Left lung (tissue), 10 donors: ENCODE measurements around the gene ERFL. TPM values are rescaled to one million over a fixed set of nuclear protein-coding genes. Genes with fewer than 3 reads are reported as not detected.

Source experiments
- ATAC-seq: fragments of 200-7000 bp; cut with Tn5 transposase; one replicate; pipeline ENCODE4 v1.9.1; 2020; ENCODE audit warnings: moderate library complexity
- DNase-seq, 4 donors: peaks; one replicate each; pipeline ENCODE4 v3.0.0-alpha.2; 2013 to 2020
- H3K27ac ChIP-seq, 2 donors: fragments of 200-600 bp; sonication (generic) in 1 of 2; one replicate each; pipeline versions ENCODE4 v1.5.0 to v1.8.0; 2020 to 2021
- H3K27me3 ChIP-seq, 2 donors: fragments of 200-600 bp; sonication (generic) in 1 of 2; one replicate each; pipeline versions ENCODE4 v1.5.0 to v1.8.0; 2020 to 2021
- H3K36me3 ChIP-seq, 2 donors: fragments of 200-600 bp; sonication (generic) in 1 of 2; one replicate each; pipeline versions ENCODE4 v1.5.0 to v1.8.0; 2020 to 2021
- H3K4me1 ChIP-seq, 2 donors: fragments of 200-600 bp; one replicate each; pipeline ENCODE4 v1.8.0; 2021
- H3K4me3 ChIP-seq, 2 donors: fragments of 200-600 bp; sonication (generic) in 1 of 2; one replicate each; pipeline versions ENCODE4 v1.5.0 to v1.8.0; 2020 to 2021; ENCODE audit warnings: mild to moderate bottlenecking in 1 of 2
- H3K9me3 ChIP-seq, 2 donors: fragments of 200-600 bp; sonication (generic) in 1 of 2; one replicate each; pipeline versions ENCODE4 v1.5.0 to v1.8.0; 2020 to 2021
- CTCF ChIP-seq, 2 donors: fragments of 200-600 bp; sonication (generic) in 1 of 2; IDR thresholded peaks; one replicate each; pipeline versions ENCODE4 v1.5.0 to v1.8.0; 2021; ENCODE audit warnings: antibody characterized with exemption in 2 of 2
- intact Hi-C, 2 donors: fragments of 100-400 bp; cut with DNase I; formaldehyde crosslinking; loops; one replicate each; pipeline versions ENCODE4 v1.11.2 to v1.14.2; 2022
- polyA plus RNA-seq, 6 donors: library from polyadenylated mRNA; unstranded; fragments of 120-200 nt; gene quantifications; one replicate each; pipeline ENCODE4 v1.2.1, GENCODE V29; 2013; ENCODE audit not compliant: insufficient read length in 6 of 6
- total RNA-seq, 2 donors: library from RNA; stranded (reverse); fragmentation: NEBNext Ultra II Directional; extraction: Animal tissue kit (Norgen Biotek cat#: 25700); gene quantifications; one replicate each; pipeline ENCODE4 v1.2.1, GENCODE V29; 2021
- donor health status: DM: no; HTN: yes; CAD: no.
- donor health status: DM: no; HTN: no; CAD: no.

The ERFL gene
- total and polyA plus RNA-seq, 8 donors = 0.08 to 0.38 (median 0.26) TPM; not detected in 2

DNA sequence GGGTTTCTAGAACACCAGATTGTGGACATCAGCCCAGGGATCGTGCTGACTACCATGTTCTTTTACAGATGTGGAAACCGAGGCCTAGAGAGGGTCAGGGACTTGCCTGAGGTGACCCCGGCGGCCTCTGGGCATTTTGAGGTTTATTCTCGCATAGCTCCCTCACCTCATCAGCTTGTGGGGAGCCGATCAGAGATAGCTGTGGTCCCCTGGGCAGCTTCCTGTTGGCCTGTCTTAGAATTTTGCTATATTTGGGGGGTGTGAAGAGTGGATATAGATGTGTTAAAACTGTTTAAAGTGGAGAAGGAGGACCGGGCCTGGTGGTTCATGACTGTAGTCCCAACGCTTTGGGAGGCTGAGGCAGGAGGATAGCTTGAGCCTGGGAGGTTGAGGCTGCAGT, 38.4 kb downstream of the ERFL start:
- no peak for TF ChIP-seq CTCF (IDR thresholded peaks at IDR 0.05)
- DNase-seq (no peak), ATAC-seq (no peak)
- Histone ChIP-seq H3K4me1 (peaks cover 17 to 43% of the 10 kb centered on the region in 2 donors), H3K36me3 (peaks cover 0 to 71% of the 10 kb centered on the region in 2 donors), H3K27me3 (no peaks in the 10 kb centered on the region), H3K9me3 (no peaks in the 10 kb centered on the region), H3K27ac (no peak overlapping the region), H3K4me3 (no peak overlapping the region)
- intact Hi-C loops = no loop called here

DNA sequence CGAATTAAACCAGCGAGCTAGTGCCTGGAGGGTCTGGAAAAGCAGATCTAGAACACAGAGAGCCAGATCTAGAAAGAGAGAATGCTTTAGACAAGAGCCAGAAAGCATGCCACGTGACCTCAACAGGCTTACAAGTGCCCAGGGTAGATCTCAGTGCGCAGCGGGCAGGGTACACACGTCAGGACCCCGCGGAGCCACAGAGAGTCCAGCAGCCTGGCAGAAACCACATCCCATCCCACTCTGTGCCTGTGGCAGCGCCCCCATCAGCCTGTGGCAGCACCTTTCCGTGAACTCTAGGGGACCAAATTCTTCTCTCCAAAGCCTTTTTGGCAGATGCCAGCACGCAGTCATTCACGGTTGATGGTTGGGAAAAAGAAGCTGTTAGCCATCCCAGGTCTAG, 39.3 kb downstream of the ERFL start:
- H3K9me3 ChIP-seq = no peaks in the 10 kb centered on the region
- H3K27ac ChIP-seq = peak overlapping the region in 1 of 2 donors; percentile 7
- H3K36me3 ChIP-seq = peaks cover 0 to 62% of the 10 kb centered on the region in 2 donors
- DNase-seq (peak in 1 of 4 donors; percentile 64), ATAC-seq (no peak)
- H3K27me3 ChIP-seq = no peaks in the 10 kb centered on the region
- intact Hi-C loops = no loop called here
- H3K4me3 ChIP-seq = no peak overlapping the region
- no peak for TF ChIP-seq CTCF (IDR thresholded peaks at IDR 0.05)
- peaks cover 20 to 48% of the 10 kb centered on the region in 2 donors for H3K4me1 ChIP-seq

- peaks cover 0 to 59% of the 10 kb centered on the region in 2 donors for H3K36me3 ChIP-seq
- no peaks in the 10 kb centered on the region for H3K9me3 ChIP-seq
- intact Hi-C loops = no loop called here
- peak overlapping the region in 1 of 2 donors; percentile 16 for H3K4me3 ChIP-seq
- peak in 3 of 4 donors; percentile 85 to 92 (median 87) for DNase-seq
- peaks cover 20 to 48% of the 10 kb centered on the region in 2 donors for H3K4me1 ChIP-seq
- no peaks in the 10 kb centered on the region for H3K27me3 ChIP-seq
- H3K27ac ChIP-seq = peak overlapping the region; percentile 67 to 68
- peak in 1 of 2 donors; percentile 16 for TF ChIP-seq CTCF (IDR thresholded peaks at IDR 0.05)
- peak; percentile 75 for ATAC-seq
These were observed 40.4 kb downstream of the ERFL start for GRCh38 chr19:41887711-41888382.

- Histone ChIP-seq H3K27ac (peak overlapping the region; percentile 67 to 68), H3K4me1 (peaks cover 24 to 55% of the 10 kb centered on the region in 2 donors), H3K36me3 (peaks cover 0 to 51% of the 10 kb centered on the region in 2 donors), H3K27me3 (no peaks in the 10 kb centered on the region), H3K9me3 (no peaks in the 10 kb centered on the region), H3K4me3 (peak overlapping the region in 1 of 2 donors; percentile 16)
- DNase-seq (no peak), ATAC-seq (no peak)
- intact Hi-C loops = no loop called here
- no peak for TF ChIP-seq CTCF (IDR thresholded peaks at IDR 0.05)
These were observed 41.2 kb downstream of the ERFL start for GRCh38 chr19:41886761-41887710.
